CD1c-positive myeloid dendritic cell (primary cell): ENCODE data around the gene FAM114A2.
A peak's percentile ranks its signal among the peaks of the same experiment; 100 is the strongest.

ENCODE experiments used
- DNase-seq: peaks from one replicate; pipeline ENCODE4 v3.0.0-alpha.2; 2016; ENCODE audit errors: extremely low spot score

The FAM114A2 gene

DNA sequence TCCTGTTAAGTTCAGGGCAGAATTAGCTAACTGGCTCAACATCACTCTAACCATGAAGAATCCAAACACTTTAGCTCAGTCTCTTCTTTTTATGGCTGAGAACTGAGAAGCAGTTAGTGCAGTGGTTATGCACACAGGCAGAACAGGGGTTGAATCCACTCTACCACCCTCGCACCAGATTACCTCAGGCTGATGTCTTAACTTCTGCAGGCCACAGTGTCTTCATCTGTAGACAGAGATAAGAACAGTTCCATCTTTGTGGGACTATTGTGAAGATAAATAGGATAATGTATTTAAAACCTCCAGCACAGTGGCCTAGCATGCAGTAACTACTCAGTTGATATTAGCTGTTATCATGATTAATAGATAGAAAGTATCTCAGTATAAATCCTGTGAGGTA is 54.8 kb downstream of the FAM114A2 start:
- DNase-seq, result no peak

DNA sequence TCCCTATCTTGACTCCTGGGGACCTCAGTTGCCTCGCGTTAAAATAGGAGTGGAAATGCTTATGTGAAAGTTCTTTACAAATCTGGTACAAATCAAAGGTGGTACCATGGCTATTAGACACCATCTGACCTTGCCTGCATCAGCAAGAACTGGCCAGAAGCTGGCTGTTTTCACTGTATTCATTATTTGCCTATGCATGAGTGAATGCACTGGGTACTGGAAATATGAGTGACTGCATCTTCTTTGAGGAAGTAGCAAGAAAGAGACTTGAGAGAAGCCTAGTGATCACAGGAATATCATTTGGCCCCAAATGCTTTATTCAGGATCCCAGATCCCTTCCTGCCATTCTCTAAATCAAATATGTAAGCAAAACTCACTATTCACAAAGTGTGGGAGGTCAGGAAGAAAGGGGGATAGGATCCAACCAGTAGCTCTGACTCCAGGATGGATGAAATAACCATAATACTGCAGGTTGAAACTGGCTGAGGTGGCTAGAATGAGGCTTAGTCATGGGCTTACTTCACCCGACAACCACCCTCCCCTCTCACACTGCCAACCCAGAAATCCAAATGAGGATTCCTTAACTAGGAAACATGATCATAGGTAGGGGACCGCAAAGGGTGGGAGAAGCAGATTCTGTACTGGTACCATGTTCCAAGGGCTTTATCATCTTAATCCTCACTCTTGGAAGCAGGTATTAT is 56.7 kb downstream of the FAM114A2 start:
- DNase-seq, result no peak

DNA sequence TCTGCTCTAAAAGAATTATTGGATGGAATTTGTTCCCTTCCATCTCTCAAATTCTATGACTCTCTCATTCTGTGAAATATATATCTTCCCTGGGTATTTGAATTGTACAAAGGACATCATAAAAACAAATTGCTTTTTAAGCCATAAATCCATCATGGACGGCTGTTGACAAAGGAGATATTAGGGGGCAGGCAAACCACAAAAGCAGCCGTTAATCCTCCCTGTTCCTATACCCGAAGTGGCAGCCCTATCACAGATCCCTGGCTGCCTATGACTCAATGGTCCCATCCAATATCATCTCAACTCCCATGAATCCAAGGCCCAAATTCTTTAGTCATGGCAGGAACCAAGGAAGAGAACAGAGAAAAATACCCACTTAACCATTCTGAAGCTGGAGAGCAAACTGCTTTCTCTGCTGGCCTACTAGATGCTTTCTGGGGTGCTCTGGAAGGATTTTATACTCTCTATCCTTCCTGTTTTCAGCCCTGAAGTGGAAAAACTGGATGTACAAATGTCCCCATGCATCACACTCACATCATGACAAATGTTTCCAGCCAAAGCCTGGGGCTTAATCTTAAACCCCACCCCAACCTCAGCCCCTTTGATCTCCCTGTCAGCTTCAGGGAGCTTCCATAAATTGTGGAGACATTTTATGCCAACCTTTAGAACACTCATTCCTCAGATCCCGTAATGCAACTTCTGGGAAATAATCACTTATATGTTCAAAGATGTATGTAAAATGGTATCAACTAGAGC is 59.5 kb downstream of the FAM114A2 start:
- DNase-seq, result no peak

DNA sequence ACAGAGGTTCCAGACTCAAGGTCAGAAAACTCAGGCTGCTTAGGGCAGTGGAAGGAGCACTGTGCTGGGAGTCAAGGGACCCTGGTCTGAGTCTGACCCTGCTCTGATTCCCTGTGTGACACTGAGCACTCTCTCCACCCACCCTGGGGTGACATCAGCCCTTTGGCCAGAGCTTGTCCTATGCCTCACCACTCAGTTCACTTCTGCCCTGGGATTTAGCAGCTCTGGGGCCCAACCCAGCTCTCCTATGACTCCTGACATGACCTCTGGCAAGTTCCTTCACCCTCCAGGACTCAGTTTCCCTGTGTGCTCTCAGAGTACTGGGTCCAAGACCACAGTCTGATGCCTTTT is 63.9 kb downstream of the FAM114A2 start:
- no peak for DNase-seq

DNA sequence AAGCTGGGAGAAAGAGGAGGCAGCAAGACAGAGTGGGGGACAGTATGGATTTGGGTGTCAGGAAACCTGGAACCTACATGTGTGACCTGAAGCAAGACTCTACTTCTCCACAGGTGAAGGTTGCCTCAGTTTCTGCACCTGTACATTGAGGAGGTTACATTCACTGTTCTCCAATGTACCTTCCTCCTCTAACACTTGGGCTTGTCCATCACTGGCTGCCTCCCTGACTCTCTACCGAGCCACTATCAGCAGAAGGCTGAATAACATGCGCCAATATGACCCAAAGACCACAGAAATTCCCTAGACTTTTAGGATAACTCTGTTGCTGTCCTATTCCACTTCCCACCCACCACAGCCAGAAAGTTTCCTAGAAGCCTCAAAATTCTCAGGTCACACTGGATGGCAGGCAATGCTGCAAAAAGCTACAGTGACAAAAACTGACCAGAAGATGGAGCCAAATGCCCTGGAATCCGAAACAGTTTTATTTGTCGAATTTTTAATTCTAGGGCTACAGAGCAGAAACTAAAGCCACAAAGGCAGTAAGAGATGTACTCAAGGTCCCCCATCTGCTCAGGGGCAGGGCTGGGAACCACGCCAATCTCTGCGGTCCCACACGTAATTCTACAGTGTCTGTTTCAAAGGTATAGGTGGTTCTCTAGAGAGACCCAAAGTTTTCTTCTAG is 64.4 kb downstream of the FAM114A2 start:
- DNase-seq, result peak; percentile 48

DNA sequence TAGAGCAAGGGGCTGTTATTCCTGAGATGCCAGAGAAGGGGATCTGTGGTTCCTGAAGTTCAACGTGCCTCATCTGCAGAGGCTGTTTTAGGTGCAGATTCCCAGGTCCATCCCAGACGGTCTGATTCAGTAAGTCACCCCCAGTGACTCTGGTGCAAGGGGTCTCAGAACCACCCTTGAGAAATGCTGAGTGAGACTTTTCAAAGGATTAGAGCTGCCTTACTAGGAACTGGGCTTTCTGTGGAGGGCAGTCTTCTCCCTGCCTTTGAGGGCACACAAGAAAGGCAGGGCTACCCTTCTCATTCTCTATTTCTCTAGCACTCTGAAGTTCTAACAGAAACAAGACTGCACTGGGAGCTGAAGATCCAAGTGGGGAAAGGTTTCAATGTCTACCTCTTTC is 66.5 kb downstream of the FAM114A2 start:
- no peak for DNase-seq

DNA sequence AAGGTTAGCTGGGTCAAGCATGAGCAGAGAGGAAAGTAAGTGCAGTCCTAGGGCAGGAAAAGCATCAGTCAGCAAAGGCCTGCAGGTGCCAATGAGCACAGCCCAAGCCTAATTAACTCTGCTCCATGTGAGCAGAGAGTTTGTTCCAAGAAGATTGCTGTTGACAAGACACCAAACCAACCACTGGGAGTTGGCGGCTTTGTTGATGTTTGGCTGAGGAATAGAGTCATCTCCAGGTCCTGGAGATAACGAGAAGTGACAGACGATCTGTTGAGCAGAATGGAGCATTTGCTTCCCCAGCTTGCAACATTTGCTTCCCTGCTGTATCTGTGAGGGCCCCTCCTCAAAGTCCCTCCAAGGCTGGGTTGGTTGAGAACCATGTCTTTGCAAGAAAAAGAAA is 68.2 kb downstream of the FAM114A2 start:
- DNase-seq, result no peak

DNA sequence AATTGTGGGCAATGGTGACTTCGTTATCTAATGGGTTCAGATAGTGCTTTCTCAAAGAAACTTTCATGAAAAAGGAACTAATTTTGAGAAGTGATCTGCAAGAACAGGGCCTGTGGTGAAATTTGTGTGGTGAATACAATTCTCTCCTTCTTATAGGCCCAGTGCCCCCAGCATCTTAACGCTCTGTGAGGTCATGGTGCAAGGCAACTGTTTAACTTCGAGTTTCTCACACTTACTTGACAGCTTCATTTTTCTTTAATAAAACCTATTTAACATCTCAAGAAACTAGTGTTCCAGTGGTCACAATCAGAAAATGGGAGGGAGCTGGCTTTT is 69.2 kb downstream of the FAM114A2 start:
- peak; percentile 3 for DNase-seq

DNA sequence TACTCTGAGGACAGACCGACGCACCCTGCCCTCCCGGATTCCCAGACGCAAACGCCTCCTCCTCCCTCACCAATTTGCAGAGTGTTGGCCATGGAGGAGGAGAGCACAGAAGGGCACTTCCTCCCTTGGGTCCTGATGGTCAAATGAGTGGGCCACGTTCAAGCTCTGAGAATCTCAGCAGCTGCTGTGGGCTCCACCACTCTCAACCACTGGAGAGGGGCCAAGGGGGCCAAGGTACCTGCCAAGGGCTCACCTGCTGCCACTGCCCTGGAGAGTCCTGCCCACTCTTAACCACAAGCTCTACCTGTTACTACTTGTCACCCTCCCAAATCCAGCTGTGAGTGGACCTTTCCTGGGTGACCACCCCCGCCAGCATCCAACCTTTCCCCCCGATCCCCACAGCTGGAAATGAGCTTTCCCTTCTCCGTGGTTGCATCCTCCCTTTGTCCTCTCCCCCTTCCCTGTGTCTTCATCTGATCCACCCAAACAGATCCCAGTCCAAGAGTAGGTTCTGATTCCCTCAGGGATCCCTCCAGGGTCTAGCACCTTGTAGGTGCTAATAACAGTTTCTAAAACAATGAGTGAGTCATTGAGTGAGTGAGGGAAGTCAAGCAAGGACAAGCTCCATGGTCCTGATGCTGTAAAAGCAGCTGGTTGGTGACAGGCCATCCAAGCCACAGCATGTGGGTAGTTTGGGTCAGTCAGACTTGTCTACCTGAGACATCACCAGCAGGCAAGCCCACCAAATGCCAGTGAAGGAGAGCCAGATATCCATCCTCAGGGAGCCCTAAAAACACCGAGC is 69.7 kb downstream of the FAM114A2 start:
- no peak for DNase-seq

DNA sequence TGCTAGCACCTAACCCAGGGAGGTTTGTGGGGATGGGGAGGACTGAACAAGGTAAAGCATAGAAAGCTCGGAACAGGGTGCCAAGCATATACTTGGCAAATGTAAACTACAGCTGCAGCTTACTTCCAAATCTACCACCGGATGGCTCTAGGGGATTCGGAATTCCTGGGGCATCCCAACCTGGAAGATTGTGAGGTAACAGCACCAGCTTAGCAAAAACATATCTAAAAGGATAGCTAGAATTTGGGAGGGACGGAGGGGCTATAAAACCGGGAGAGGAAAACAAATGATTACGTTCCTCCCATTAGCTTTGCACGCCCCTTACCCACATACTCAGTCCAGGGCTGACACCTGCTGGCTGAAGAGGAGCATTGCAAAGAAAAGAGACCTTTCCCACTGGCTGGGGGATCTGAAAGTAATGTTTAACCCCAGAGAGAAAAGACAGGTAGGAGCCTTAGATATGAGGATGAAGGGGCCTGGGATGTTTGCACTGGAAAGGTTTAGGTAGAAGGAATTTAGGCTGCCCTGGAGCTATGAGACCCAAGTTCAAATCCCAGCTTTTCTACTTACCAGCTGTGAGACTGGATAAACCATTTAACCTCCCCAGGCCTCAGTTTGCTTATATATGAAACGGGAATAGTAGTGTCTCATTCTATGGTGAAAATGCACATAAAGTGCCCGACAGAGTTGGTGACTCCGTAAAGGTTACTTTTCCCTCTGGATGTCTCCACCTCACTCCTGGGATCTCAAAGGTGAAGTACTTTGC is 73.6 kb downstream of the FAM114A2 start:
- peak; percentile 59 for DNase-seq

DNA sequence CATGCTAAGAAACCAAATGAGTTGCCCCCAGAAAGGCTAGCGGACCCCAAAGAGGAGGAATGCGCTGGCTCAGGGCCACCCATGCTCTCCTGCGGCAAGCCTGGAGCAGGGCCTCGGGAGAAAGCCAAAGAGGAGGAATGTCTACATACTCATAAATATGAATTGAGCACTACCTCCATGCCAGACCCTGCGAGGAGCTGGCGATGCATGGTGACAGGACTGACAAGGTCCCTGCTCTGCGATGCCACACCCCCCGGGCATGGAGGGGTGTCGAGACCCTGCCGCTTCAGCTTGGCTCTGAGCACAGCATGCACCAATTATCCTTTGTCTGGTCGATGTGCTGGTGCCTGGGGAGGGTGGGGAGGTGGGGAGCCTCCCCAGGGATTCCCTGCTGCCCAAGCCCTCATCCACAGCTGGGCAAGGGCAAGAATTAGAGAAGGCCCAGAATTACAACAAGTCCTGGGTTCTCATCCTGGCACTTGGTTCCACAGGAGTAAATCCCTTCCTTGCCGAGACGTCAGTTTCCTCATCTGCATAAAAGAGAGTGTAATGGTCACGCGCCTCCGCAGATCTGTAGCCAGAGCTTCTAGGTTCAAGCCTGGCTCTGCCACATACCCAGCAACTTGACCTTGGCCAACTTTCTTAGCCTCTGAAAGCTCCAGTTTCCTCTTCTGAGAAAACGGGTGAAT is 74.4 kb downstream of the FAM114A2 start:
- no peak for DNase-seq

DNA sequence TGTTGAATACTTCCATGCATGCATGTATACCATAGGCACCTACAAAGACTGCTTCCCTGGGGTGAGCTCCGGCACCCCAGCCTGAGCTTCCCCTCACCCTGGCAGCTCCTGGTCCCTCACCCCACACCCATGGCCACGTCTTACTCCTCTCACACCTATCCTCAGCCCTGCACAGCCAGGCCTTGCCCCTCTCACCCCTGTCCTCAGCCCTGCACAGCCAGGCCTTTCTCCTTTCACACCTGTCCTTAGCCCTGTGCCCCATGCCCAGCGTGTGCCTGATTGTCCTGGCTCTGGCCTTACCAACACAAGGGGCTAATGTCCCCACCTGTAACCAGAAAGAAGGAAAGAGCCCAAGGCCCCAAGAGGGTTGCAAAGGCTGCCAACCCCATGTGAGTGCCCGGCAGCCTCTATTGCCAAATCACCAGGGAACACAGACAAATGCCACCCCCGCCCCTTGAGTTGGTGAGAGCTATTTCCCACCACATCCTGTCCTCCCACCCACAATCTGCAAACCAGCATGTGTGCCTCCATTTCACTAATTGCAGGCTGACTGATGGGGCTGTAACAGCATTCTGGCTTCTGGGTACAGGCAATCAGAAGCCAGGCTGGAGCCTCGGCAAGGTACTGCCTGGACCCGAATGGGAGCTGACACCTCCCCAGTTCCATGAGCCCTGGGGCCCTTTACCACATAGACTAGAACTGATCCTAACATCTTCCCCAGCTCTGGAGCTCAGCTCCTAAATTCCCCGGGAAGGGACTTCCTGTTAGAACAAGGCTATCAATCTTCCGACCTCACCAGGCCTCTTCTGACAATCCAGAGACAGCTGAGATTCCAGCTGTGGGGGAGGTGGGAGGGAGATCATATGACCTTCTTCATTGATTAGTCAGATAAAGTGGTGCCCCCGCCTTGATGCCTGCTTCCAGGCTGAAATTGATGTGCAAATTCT is 78.2 kb downstream of the FAM114A2 start:
- DNase-seq, result no peak

DNA sequence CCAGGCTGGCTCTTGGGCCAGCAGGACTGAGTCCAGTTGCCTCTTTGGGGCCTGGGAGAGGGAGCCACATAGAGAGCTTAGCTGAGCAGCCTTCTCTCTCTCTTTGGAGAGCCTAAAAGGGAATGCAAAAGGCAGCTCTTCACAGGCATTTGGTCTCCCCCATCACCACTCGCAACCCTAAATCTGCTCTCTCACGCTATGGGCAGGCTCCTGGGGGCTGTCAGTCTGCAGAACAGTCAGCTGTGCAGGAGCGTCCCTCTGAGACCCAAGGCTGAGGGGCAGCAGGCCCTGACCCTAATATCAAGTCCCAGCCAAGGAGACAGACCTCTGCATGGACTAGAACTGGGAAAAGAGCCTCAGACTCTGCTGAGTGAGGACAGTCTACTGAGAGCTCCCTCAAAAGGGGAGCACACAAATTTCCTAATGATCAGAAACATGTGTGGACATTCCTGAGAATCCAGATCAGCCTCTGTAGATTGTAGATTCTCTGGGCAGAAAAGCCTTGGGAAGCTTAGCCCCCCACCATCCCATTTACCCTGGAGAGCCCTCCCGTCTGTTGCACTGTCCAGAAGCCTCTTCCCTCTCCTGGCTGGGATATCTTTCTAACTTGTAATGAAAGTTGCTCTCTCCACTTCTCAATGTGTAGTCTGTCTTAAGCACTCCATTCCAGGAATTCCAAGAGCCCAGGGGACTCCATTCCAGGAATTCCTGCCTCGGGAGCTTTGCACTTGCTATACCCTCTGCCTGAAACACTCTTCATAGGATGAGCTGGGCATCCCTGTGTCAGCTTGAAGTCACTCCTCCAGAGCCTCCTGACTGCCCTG is 79.4 kb downstream of the FAM114A2 start:
- no peak for DNase-seq

DNA sequence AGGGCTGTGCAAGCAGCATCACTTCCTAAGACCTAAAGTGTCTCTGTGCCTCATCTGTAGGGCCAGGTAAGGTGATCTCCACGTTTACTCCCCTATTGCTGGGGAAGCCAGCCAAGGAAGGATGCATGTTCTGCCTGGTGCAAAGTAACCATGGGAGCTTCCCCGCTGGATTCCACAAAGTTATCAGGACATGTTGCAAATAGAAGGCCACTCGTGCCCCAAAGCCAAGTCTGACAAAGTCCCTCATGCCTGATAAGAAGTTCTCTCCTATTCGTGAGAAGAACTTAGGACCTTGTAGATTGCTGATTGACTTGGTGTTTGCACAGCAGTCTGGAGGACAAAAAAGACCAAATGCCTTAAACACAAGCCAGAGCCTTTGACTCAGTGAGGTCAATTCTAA is 81.5 kb downstream of the FAM114A2 start:
- DNase-seq, result no peak

DNA sequence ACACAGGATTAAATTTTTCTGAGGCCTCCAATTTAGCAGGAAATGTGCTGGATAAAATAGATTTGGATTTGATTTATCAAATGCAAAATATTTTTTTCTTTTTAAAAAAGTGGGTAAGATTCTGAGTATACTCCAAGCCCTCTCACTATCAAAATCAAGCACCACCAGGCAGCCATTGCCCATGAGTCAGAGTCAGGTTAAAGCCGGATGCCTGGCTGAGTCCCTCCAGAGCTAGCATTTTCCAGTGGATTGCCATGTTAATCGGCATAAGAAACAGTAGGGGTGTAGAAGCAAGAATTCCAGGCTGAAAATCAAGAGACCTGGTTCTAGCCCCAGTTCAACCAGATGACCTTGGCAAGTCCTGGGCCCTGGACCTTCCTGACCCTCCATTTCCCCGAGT is 85.3 kb downstream of the FAM114A2 start:
- no peak for DNase-seq

DNA sequence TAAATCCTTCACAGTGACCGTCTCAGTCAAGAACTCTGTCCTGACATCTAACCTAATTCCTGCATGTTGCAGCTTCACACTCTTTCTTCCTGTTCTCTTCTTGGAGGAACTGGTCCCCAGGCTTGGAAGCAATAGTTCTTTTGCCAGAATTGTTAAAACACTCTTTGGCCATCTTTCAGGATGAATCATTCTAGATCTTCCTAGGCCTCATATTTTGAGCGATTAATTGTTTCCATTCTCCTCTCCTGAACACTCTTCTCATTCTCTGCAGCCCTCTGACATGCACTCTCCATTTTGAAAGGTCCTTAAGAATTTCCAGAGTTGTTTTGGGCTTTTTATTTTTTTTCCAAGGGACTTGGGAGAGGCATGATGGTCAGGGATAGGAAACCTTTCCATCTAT is 85.8 kb downstream of the FAM114A2 start:
- no peak for DNase-seq

DNA sequence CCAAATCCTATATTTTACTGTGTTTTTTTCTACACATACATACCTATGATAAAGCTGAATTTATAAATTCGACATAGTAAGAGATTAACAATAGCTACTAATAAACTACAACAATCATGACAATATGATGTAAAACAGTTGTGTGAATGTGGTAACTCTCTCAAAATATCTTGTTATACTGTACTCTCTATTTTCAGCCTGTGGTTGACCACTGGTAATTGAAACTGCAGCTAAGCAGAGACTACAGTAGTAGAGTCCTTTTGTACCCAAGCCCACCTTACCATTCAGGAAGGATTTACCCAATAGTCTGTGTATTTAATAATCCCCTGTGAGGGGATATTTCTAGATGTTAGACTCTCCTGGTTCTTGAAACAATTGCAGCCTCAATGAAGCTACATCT is 86.7 kb downstream of the FAM114A2 start:
- DNase-seq, result no peak

DNA sequence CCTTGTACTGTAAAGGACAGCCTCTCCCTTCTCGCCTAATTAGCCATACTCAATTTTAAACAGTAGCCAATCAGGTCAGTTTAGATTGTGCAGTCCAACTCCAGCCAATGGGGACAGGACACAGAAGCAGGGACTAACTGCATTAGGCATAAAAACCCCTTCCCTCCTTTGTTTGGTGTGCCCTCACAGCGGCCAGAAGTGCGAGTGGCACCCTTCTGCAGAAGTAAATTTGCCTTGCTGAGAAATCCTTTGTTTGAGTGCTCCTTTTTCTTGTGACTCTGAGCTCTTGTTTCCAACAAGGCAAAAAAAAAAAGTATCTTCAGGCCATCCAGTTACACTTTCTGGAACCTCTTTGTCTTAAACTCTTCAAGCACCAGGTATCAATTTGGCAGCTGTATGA is 97.4 kb downstream of the FAM114A2 start:
- no peak for DNase-seq
